ENCODE data around the gene EXOC5.
"Not testable (repeated sequence)": the region's sequence is repeated elsewhere in the genome, so short reads cannot be mapped to it uniquely, and the experiment has no call there.

The EXOC5 gene

GRCh38 chr14:57232006-57232405, 36.7 kb downstream of the EXOC5 start:
- no peak for TF ChIP-seq ARNT (IDR thresholded peaks at IDR 0.05)
- no peak for TF ChIP-seq CTBP1 (IDR thresholded peaks at IDR 0.05; ENCODE audit: borderline replicate concordance)
- TF ChIP-seq FOXK2 (IDR thresholded peaks at IDR 0.05): no peak
- no peak for TF ChIP-seq SP1 (IDR thresholded peaks at IDR 0.05)
- no peak for TF ChIP-seq ZNF384 (IDR thresholded peaks at IDR 0.05)
- TF ChIP-seq L3MBTL2 (conservative IDR thresholded peaks at IDR 0.05): no peak
- no peak for TF ChIP-seq BHLHE40 (IDR thresholded peaks at IDR 0.05; ENCODE audit: borderline replicate concordance)
- TF ChIP-seq NFRKB (IDR thresholded peaks at IDR 0.05): no peak
- TF ChIP-seq ELF4 (IDR thresholded peaks at IDR 0.05): no peak
- TF ChIP-seq SUZ12 (IDR thresholded peaks at IDR 0.05): no peak
- TF ChIP-seq TARDBP (IDR thresholded peaks at IDR 0.05): no peak
- no peak for TF ChIP-seq FOXA1 (IDR thresholded peaks at IDR 0.05)
- no peak for TF ChIP-seq LEF1 (IDR thresholded peaks at IDR 0.05; ENCODE audit: borderline replicate concordance)
- TF ChIP-seq HDGF (IDR thresholded peaks at IDR 0.05; ENCODE audit: borderline replicate concordance): no peak
- TF ChIP-seq, protein P1, sequence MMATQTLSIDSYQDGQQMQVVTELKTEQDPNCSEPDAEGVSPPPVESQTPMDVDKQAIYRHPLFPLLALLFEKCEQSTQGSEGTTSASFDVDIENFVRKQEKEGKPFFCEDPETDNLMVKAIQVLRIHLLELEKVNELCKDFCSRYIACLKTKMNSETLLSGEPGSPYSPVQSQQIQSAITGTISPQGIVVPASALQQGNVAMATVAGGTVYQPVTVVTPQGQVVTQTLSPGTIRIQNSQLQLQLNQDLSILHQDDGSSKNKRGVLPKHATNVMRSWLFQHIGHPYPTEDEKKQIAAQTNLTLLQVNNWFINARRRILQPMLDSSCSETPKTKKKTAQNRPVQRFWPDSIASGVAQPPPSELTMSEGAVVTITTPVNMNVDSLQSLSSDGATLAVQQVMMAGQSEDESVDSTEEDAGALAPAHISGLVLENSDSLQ (IDR thresholded peaks at IDR 0.05): no peak
- TF ChIP-seq FOXM1 (IDR thresholded peaks at IDR 0.05; ENCODE audit: borderline replicate concordance): no peak
- CTCF ChIA-PET: no interaction called here
- POLR2A ChIA-PET: no interaction called here
- DNase-seq (ENCODE audit: extremely low spot score): no peak

GRCh38 chr14:57228320-57228719, 40.4 kb downstream of the EXOC5 start:
- DNase-seq (ENCODE audit: extremely low spot score); POLR2A ChIA-PET; CTCF ChIA-PET: not testable (repeated sequence)

DNA sequence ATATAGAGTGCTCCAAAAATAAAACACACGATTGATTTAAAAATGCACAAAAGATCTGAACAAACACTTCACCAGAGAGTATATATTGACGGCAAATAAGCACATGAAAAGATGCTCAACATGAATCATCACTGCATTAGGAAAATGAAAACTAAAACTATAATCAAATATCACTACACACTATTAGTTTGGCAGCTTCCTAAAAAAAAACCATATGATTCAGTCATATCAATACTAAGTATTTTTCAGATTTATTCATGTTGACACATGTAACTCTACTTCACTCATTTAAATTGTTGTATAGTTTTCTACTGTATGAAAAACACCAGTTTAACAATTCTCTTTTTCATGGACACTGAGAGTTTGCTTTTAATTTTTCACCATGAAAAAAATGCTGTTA, 41.6 kb downstream of the EXOC5 start:
- TF ChIP-seq NFRKB (IDR thresholded peaks at IDR 0.05): no peak
- no peak for TF ChIP-seq HDGF (IDR thresholded peaks at IDR 0.05; ENCODE audit: borderline replicate concordance)
- no peak for TF ChIP-seq ARNT (IDR thresholded peaks at IDR 0.05)
- TF ChIP-seq ELF4 (IDR thresholded peaks at IDR 0.05): no peak
- TF ChIP-seq ZNF384 (IDR thresholded peaks at IDR 0.05): no peak
- no peak for TF ChIP-seq SP1 (IDR thresholded peaks at IDR 0.05)
- no peak for TF ChIP-seq BHLHE40 (IDR thresholded peaks at IDR 0.05; ENCODE audit: borderline replicate concordance)
- CTCF ChIA-PET: no interaction called here
- DNase-seq (ENCODE audit: extremely low spot score): no peak
- POLR2A ChIA-PET: no interaction called here

- ChIA-PET POLR2A (no interaction called here), CTCF (no interaction called here)
- DNase-seq (ENCODE audit: extremely low spot score): no peak
- TF ChIP-seq HDGF (IDR thresholded peaks at IDR 0.05; ENCODE audit: borderline replicate concordance): no peak
- TF ChIP-seq, protein P1 (IDR thresholded peaks at IDR 0.05): no peak
- no peak for TF ChIP-seq SP1 (IDR thresholded peaks at IDR 0.05)
- no peak for TF ChIP-seq FOXK2 (IDR thresholded peaks at IDR 0.05)
- no peak for TF ChIP-seq FOXM1 (IDR thresholded peaks at IDR 0.05; ENCODE audit: borderline replicate concordance)
- TF ChIP-seq SUZ12 (IDR thresholded peaks at IDR 0.05): no peak
- TF ChIP-seq ARNT (IDR thresholded peaks at IDR 0.05): no peak
- no peak for TF ChIP-seq ZNF384 (IDR thresholded peaks at IDR 0.05)
- TF ChIP-seq NFRKB (IDR thresholded peaks at IDR 0.05): no peak
- no peak for TF ChIP-seq FOXA1 (IDR thresholded peaks at IDR 0.05)
- TF ChIP-seq LEF1 (IDR thresholded peaks at IDR 0.05; ENCODE audit: borderline replicate concordance): no peak
- TF ChIP-seq BHLHE40 (IDR thresholded peaks at IDR 0.05; ENCODE audit: borderline replicate concordance): no peak
- TF ChIP-seq L3MBTL2 (conservative IDR thresholded peaks at IDR 0.05): no peak
- TF ChIP-seq ELF4 (IDR thresholded peaks at IDR 0.05): no peak
- no peak for TF ChIP-seq CTBP1 (IDR thresholded peaks at IDR 0.05; ENCODE audit: borderline replicate concordance)
- no peak for TF ChIP-seq TARDBP (IDR thresholded peaks at IDR 0.05)
These were observed 46.8 kb downstream of the EXOC5 start for GRCh38 chr14:57221931-57222330.

- POLR2A ChIA-PET: no interaction called here
- no peak for TF ChIP-seq SP1 (IDR thresholded peaks at IDR 0.05)
- TF ChIP-seq CTBP1 (IDR thresholded peaks at IDR 0.05; ENCODE audit: borderline replicate concordance): no peak
- no peak for TF ChIP-seq L3MBTL2 (conservative IDR thresholded peaks at IDR 0.05)
- no peak for TF ChIP-seq SUZ12 (IDR thresholded peaks at IDR 0.05)
- TF ChIP-seq HDGF (IDR thresholded peaks at IDR 0.05; ENCODE audit: borderline replicate concordance): no peak
- no peak for TF ChIP-seq LEF1 (IDR thresholded peaks at IDR 0.05; ENCODE audit: borderline replicate concordance)
- TF ChIP-seq FOXA1 (IDR thresholded peaks at IDR 0.05): no peak
- TF ChIP-seq ARNT (IDR thresholded peaks at IDR 0.05): no peak
- no peak for TF ChIP-seq ELF4 (IDR thresholded peaks at IDR 0.05)
- TF ChIP-seq TARDBP (IDR thresholded peaks at IDR 0.05): no peak
- TF ChIP-seq NFRKB (IDR thresholded peaks at IDR 0.05): no peak
- TF ChIP-seq BHLHE40 (IDR thresholded peaks at IDR 0.05; ENCODE audit: borderline replicate concordance): no peak
- TF ChIP-seq ZNF384 (IDR thresholded peaks at IDR 0.05): no peak
- no peak for TF ChIP-seq FOXK2 (IDR thresholded peaks at IDR 0.05)
- TF ChIP-seq FOXM1 (IDR thresholded peaks at IDR 0.05; ENCODE audit: borderline replicate concordance): no peak
- TF ChIP-seq, protein P1 (IDR thresholded peaks at IDR 0.05): no peak
- CTCF ChIA-PET: no interaction called here
- DNase-seq (ENCODE audit: extremely low spot score): no peak
These were observed 55.8 kb downstream of the EXOC5 start for GRCh38 chr14:57212919-57213318.

DNA sequence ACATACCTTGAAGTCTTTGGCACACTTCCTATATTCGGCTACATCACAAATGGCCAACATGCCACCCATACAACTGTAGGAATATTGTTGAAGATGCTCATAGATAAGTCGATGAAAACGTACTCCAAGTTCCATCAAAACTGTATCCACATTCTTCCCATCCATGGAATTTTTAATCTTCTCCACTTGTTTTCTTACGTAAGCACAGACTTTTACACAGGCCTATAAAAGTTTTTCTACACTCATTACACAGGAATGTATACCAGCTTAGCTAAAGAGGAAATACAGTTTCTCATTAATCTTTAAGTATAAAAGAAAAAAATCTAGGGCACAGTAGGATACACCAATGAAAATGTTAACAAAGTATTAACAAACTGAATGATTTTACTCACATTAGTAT, 59.1 kb downstream of the EXOC5 start:
- TF ChIP-seq FOXM1 (IDR thresholded peaks at IDR 0.05; ENCODE audit: borderline replicate concordance): no peak
- no peak for TF ChIP-seq FOXK2 (IDR thresholded peaks at IDR 0.05)
- no peak for TF ChIP-seq SP1 (IDR thresholded peaks at IDR 0.05)
- ChIA-PET CTCF (no interaction called here), POLR2A (no interaction called here)
- no peak for DNase-seq (ENCODE audit: extremely low spot score)

DNA sequence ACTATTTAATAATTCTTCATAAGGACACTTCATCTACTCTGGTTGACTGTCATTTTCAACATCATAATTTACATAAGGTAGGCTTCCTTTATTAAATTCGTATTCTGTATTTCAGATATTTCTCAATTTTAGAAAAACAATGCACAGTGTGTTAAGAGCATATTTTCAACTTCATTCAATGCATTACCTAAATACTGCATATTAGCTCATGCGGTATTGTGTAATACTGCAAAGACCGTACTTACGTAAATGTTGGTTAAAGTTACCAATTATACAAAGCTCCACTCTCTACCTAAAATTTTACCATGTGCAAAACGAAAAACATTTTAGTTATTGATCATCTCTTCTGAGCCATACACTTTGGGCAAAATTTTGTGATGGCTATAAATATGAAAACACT, 62.8 kb downstream of the EXOC5 start:
- ChIA-PET POLR2A (no interaction called here), CTCF (no interaction called here)
- TF ChIP-seq FOXA1 (IDR thresholded peaks at IDR 0.05): no peak
- TF ChIP-seq FOXM1 (IDR thresholded peaks at IDR 0.05; ENCODE audit: borderline replicate concordance): no peak
- TF ChIP-seq ARNT (IDR thresholded peaks at IDR 0.05): no peak
- no peak for TF ChIP-seq FOXK2 (IDR thresholded peaks at IDR 0.05)
- TF ChIP-seq, protein P1 (IDR thresholded peaks at IDR 0.05): no peak
- no peak for TF ChIP-seq ELF4 (IDR thresholded peaks at IDR 0.05)
- no peak for TF ChIP-seq BHLHE40 (IDR thresholded peaks at IDR 0.05; ENCODE audit: borderline replicate concordance)
- no peak for DNase-seq (ENCODE audit: extremely low spot score)

- DNase-seq (ENCODE audit: extremely low spot score); POLR2A ChIA-PET; CTCF ChIA-PET: not testable (repeated sequence)
These were observed 66.0 kb downstream of the EXOC5 start for GRCh38 chr14:57202672-57203071.
